Activated T-helper 1 cell treated with Interleukin-2 at 50 U/mL for 16 hours (primary cell): ENCODE results near the gene AKAP17A.

Source experiments
- DNase-seq: peaks from one replicate; pipeline ENCODE4 v3.0.0-alpha.2; 2020; ENCODE audit warnings: low read depth

AKAP17A gene

DNA sequence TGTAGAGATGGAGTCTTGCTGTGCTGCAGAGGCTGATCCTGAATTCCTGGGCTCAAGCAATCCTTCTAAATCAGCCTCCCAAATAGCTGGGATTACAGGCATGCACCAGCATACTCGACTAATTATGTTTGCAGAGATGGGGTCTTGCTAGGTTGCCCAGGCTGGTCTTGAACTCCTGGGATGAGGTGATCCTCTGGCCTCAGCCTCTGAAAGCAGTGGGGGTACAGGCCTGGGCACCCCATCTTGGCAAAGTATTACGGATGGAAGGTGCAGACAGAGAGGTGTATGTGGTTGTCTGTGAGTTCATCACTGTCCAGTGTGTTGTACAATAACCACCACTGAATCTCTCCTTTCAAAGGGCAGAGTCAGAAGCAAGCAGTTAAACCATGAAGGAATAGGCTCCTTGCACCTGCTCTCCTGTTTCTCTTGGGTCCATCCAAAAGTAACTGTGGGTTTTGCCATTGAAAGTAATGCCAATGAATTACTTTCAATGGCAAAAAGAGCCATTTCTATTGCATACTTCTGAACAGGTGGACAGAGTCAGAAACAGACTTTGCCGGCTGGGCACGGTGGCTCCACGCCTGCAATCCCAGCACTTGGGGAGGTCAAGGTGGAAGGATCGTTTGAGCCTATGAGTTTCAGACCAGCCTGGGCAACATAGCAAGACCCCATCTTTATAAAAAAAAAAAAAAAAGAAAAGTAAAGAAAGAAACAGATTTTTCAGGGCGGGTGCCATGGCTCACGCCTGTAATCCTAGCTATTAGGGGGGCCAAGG is 7.0 kb upstream of the AKAP17A start:
- DNase-seq: no peak

DNA sequence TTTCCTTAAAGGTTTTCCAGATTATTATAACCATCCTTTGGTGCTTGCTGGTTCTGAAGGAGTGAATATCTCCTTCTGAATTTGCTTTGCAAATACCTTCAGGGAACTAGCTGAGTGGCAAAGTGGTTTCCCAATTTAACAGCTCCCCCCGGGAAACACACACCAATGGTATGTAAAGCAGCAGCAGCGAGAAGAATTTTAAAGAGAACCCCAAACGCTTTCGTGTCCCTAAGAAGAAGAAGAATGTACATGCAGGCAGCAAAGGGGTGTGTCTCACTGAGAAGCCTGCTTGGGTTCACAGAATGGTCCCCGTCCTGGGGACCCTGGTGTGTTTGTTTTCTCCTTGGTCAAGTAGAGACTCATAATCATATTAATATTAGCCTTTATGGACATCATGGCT is 4.2 kb upstream of the AKAP17A start:
- no peak for DNase-seq

DNA sequence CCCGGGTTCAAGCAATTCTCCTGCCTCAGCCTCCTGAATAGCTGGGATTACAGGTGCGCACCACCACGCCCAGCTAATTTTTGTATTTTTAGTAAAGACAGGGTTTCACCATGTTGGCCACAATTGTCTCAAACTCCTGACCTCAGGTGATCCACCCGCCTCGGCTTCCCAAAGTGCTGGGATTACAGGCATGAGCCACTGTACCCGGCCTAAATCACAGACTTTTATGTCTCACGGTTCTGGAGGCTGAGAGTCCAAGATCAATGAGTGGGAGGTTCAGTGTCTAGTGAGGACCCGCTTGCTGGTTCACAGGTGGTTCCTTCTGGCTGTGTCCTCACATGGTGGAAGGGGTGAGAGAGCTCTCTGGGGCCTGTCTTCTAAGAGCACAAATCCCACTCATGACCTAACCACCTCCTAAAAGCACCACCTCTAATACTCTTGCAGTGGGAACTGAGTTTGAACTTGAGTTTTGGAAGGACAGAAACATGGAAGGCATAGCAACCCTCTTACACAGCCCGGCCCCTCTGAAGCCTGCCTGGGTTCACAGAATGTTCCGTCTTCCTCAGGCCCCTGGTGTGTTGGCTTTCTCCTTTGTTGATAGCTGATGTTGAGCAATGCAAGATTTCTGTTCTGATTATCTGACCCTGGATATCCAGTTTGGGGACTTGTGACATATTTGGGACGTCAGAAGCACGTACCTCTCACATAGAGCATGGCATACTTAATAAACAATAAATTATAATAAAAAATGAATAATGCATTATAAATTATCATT is 1.9 kb upstream of the AKAP17A start:
- no peak for DNase-seq

DNA sequence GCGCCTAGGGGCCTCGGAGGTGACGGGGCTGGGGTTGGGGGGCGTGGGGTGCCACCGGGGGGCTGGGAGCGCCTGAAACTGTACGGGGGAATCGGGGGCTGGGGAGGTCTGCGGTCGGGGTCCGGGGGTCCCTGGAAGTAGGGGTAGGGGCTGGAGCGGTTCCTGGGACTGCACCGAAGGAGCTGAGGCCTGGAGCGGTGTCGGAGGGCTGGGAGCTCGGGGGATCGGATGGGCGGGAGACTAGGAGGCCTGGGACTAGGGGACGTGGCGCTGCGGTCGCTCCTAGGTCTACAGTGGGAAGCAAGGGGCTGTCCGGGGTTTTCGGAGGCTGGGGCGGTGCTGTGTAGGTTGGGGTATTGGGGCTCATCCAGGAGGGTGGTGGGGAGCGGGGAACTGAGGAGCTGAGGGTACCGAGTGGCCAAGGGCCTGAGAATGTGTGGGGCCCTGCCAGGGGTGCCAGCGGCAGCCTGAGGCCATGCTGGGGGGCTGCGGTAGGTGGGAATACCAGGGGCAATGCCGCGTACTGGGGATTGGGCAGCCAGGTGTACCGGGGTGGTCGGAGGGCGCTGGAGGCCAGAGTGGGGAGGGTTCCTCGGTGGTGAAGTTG is 562 bp downstream of the AKAP17A start:
- DNase-seq: no peak

DNA sequence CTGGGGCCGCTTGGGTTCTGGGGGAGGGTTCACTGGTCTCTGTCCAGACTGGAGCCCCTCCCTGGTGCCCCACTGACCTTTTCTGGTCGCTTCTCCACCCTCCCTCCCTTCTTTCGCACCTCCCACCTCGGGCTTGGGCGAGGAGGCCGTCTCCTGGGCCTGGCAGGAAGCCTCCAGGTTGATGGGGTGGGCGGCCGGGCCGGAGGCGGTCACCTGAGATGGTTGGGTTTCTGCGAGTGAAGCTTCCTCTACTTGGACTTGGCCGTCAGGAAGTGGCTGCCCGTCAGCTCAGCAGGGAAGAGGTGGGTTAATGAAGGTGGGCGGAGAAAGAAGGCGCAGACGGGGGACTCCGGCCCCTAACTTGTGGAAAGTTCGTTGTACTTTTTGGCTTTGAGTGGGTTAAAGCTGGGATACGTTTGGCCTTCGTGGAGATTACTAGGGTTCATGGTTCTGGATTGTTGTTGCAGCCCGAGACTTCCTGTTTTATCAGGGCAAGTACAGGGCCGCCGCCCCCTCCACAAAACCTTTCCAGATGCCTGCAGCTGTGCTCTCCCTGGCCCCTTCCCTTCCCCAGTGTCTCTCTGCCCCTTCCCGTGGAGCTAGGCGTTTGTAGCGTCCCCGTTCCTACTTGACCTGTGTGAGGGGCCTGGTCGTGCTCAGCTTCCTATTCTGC is 1.2 kb downstream of the AKAP17A start:
- DNase-seq: no peak

DNA sequence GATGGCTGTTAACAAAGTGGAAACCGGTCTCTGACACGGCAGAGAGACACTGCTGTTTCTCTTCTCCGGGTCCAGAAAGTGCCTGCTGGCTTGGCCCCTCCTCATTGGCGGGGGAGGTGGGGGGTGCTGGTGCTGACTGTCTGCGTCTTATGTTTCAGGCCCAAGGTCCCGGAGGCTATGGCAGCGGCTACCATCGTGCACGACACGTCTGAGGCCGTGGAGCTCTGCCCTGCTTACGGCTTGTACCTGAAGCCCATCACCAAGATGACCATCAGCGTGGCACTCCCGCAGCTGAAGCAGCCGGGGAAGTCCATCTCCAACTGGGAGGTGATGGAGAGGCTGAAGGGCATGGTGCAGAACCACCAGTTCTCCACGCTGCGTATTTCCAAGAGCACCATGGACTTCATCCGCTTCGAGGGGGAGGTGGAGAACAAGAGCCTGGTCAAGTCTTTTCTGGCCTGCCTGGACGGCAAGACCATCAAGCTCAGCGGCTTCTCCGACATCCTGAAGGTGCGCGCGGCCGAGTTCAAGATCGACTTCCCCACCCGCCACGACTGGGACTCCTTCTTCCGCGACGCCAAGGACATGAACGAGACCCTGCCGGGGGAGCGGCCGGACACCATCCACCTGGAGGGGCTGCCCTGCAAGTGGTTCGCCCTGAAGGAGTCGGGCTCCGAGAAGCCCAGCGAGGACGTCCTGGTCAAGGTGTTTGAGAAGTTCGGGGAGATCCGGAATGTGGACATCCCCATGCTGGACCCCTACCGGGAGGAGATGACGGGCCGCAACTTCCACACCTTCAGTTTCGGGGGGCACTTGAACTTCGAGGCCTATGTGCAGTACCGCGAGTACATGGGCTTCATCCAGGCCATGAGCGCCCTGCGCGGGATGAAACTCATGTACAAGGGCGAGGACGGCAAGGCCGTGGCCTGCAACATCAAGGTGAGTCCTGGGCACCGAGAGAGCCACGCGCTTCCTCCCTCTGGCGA is 2.2 kb downstream of the AKAP17A start:
- no peak for DNase-seq

DNA sequence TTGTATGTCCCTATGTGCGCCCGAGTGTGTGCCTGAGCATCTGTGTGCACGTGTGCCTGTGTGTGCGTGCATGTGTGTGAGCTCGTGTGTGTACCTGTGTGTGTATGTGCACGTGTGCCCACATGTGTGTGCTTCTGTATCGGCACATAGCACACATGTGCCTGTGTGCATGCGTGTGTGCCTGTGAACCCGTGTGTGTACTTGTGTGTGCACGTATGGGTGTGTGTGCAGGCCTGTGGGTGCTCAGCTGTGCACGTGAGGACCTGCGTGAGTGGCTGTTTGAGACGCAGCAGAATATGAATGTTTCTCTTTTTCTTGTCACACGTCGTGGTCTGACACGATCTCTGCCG is 4.3 kb downstream of the AKAP17A start:
- DNase-seq: no peak

DNA sequence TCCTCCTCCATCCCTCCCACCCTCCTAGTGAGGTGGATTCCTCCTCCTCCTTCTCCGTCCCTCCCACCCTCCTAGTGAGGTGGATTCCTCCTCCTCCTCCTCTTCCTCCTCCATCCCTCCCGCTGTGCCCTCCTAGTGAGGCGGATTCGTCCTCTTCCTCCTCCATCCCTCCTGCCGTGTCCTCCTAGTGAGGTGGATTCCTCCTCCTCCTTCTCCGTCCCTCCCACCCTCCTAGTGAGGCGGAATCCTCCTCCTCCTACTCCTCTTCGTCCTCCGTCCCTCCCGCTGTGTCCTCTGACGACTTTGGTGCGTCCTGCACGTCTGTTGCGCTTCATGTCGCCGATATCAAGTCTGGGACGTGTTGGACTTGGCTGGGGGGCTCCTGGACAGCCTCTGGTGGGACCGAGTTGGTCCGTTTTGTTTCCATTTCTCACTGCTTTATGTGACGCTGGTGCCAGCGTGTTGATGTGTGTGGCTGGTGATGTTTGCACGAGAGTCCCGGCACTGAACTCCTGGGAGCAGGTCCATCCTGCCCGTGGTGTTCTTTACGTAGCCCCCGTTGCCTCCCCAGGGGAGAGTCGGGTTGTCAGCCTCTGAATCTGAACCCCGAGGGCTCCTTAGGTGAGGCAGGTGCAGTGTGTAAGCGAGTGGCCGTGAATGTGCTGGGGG is 5.4 kb downstream of the AKAP17A start:
- no peak for DNase-seq

DNA sequence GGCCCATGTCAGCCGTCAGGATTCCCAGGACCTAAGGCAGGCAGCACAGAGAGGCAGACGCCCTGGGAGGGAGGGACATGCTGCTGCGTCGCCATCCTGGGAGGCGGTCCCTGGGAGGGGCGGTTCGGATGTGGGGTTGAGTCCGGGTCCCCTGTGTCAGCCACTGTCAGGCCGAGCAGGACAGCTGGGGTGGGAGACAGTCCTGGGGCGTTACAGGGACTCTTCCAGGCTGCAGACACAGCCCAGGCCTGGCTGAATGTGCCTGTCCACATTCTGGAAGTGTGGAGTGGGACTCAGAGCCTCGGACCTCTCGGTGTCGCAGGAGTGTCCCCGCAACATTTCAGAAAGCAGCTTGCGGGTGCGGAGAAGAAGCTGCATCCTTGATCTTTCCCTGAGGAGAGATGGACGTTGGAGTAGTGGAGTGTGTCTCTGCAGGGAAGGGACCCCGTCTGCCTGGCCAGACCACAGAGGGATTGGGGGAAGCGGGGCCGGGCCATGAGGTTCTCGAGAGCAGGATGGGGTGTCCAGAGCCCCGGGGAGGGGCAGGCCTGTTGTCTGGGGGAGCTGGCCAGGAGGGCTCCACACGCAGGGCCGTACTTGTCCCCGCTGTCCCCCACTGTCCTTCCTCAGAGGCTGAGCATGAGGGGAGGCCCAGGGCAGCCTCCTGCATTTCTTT is 6.1 kb downstream of the AKAP17A start:
- no peak for DNase-seq

DNA sequence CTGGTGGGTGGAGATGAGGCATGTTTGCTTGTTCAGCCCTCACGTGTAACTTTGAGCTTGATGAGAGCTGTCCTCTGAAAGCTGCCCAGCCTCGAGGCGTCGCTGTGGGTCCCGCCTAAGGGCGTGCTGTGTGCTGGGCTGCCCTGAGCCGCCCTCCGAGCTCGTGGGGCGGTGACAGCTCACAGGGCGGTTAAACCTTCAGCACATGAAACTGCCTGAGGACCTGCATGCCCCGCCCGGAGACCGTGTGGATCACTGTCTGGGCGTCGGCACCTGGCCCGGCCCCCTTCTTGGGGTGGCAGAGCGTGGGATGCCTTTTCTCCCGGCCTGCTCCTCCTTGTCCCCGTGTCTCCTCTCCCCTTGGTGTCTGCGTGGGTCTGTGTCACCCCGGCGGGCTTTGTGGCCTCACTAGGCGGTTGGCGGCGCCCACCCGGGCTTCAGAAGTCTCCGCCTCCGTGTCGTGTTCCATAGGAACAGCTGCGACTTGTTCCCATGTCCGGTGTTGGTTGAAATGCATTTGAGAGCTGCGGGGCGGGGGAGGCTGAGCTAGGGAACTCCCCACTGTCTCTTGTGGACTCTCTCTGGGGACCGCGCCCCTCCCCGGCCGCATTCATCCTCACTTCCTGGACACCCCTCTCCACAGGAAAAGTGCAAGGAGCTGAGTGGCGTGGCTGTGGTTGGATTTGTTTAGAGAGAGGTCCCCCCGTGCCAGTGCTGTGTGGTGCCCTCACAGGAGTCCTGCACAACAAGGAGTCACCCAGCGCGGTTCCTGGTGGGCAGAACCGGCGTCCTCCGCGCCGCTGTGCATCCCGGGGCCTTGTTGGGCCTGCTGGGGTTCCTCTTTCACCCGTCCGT is 6.8 kb downstream of the AKAP17A start:
- DNase-seq: no peak

DNA sequence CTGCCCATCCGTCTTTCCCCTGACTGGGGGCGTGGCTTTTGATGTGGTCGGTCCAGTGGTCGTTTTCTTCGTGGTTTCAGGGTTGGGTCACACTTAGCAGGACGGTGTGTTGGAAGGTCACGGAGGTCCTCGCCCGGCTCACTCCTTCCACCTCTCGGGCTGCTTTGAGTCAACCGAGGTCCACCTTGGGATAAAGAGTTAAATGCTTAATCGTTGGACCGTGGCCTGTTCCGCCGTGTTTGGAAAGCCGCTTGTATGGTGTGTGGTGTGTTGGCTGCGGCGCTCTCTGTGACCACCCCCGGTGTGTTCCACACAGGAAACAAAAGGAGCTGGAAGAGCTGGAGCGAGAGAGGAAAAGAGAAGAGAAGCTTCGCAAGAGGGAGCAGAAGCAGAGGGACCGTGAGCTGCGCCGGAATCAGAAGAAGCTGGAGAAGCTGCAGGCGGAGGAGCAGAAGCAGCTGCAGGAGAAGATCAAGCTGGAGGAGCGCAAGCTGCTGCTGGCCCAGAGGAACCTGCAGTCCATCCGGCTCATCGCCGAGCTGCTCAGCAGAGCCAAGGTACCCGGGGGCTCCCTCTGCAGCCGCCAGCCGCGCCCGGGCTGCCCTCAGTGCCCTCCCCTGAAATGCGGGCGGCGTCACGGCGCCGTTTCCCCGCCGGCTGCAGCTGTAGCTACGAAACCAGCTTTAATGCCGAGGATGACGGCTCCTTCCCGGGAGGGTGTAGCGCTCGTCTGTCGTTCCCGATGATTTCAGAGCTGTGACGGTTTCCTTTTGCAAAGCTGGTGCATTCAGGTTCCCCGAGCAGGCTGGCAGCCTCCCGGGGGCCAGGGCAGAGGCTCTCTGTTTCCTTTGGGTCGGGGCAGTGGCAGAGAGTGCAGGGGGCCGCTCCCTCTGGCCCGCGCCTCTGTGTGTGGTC is 7.7 kb downstream of the AKAP17A start:
- no peak for DNase-seq

DNA sequence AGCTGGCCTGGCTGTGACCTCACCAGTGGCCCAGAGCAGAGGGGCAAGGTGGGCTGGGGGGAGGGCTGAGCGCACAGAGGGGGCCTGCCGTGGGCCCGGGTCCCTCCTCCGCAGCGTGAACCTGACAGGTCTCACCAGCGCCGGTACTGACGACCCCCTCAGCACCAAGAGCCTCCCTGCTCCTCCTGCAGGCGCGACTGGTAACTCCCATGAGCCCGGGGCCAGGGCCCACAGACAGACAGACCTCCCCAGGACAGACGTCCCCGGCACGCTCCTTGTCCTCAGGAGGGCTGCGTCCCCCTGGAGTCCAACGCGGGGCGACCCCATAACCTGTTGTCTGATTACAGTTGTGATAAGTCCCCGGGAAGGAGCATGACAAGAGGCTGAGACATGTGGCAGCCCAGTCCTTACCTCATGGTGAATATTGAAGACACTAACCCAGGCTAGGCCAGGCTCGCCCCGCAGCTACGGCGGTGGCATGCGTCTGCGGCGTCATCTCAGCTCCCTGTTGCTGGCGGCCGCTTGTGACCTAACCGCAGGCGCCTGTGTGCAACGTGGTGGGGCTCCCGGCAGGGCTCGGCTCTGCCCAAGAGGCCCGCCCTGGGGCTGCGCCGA is 8.5 kb downstream of the AKAP17A start:
- no peak for DNase-seq

DNA sequence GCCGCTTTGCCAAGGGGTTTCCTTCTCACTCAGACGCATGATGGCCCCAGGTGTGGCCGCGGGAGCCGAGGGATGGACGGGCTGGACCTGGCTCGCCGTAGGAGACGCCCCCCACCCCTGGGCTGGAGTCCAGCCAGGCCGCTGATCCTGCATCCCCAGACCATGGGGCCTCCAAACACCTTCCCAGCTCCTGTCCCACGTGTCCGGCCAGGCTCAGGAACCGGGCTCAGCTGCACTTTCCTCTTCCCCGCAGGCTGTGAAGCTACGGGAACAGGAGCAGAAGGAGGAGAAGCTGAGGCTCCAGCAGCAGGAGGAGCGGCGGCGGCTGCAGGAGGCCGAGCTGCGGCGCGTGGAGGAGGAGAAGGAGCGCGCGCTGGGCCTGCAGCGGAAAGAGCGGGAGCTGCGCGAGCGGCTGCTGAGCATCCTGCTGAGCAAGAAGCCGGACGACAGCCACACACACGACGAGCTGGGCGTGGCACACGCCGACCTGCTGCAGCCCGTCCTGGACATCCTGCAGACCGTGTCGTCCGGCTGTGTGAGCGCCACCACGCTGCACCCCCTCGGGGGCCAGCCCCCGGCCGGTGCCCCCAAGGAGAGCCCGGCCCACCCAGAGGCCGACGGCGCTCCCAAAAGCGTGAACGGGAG is 9.1 kb downstream of the AKAP17A start:
- DNase-seq: no peak

DNA sequence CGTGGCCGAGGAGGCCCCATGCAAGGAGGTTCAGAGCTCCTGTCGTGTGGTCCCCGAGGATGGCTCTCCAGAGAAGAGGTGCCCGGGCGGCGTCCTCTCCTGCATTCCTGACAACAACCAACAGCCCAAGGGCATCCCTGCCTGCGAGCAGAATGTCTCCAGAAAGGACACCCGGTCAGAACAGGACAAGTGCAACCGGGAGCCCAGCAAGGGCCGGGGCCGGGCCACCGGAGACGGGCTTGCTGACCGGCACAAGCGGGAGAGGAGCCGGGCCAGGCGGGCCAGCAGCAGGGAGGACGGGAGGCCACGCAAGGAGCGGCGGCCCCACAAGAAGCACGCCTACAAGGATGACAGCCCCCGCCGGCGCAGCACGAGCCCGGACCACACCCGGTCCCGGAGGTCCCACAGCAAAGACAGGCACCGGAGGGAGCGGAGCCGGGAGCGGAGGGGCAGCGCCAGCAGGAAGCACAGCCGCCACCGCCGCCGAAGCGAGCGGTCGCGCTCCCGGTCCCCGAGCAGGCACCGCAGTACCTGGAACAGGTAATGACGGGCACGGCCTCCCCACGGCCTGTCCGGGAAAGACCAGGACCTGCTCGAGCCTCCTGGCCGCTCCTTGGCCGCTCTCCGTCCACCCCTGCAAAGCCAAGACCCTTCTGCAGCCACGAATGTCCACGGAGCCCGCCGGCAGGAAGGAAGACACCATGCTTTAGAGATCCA is 9.8 kb downstream of the AKAP17A start:
- no peak for DNase-seq

DNA sequence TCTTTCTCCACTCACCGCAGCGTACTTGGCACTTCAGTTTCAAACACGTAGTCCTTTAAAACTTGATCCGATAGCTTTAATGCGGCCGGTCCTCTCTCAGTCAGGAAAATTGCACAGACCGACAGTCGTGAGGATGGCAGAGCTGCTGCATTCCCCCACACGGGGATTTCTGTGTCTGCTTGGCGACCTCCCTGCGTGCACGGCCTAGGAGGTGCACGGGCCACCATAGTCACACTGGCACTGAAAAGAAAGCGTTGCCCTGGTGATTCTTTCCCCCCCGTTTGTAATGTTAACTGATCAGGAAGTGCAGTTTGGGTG is 10.3 kb downstream of the AKAP17A start:
- no peak for DNase-seq

DNA sequence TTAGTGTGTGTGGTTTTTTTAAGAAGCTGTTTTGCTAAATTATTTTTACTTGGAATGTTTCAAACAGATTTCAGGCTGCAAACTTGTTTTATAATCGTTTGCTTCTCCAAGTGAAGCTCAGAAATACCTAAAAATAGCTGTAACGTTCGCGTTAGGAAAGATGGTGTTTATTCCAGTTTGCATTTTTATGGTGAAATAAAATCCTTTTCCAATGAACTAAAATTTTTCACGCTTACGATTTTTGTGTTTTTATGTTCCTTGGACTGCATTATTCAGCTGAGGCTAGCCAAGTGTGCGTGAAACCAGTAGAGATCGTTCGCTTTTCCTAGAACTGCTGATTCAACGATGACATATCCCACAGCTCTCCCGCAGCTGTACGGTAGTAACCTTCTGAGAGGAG is 10.9 kb downstream of the AKAP17A start:
- DNase-seq: no peak

DNA sequence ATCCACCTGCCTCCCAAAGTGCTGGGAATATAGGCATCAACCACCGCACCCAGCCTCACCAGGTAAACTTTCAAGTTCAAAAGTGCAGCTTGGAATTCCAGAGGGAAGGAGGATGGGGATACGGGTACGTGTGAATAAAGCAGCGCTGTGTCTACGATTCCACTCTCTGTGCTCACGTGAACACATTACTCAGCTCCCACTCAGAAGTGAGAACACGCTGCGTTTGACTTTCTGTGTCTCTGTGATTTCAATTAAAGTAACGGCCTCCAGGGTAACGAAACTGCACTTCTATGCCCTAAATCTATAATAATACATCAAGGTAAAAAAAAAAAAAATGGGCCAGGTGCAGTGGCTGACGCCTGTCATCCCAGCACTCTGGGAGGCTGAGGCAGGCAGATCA is 15.1 kb downstream of the AKAP17A start:
- DNase-seq: no peak
